Endodermal cell (in vitro differentiated cells): Measurements from ENCODE around the gene ZFP3. TPM values are rescaled to one million over a fixed set of nuclear protein-coding genes. Genes with fewer than 3 reads are reported as not detected.
A peak's percentile ranks its signal among the peaks of the same experiment; 100 is the strongest.

ENCODE experiments used
- DNase-seq: peaks from one replicate; pipeline ENCODE4 v3.0.0-alpha.2; 2017
- H3K27ac ChIP-seq: 2 replicates; pipeline ENCODE4 v1.5.1; 2013; ENCODE audit warnings: mild to moderate bottlenecking, low read depth, low read length, moderate library complexity
- H3K27me3 ChIP-seq: 2 replicates; pipeline ENCODE4 v1.6.1; 2013; ENCODE audit warnings: mild to moderate bottlenecking, low read length, moderate library complexity; ENCODE audit not compliant: insufficient read depth, control insufficient read depth, poor library complexity, severe bottlenecking
- H3K36me3 ChIP-seq: 2 replicates; pipeline ENCODE4 v1.7.0; 2013; ENCODE audit warnings: mild to moderate bottlenecking, low read length, moderate library complexity; ENCODE audit not compliant: control insufficient read depth, insufficient read depth
- H3K4me1 ChIP-seq: one replicate; pipeline ENCODE4 v1.7.0; 2013; ENCODE audit warnings: low read length; ENCODE audit not compliant: control insufficient read depth, insufficient read depth
- H3K4me3 ChIP-seq: 2 replicates; pipeline ENCODE4 v1.5.1; 2013; ENCODE audit warnings: mild to moderate bottlenecking, low read length, moderate library complexity
- H3K9ac ChIP-seq: 2 replicates; pipeline ENCODE4 v1.6.1; 2013; ENCODE audit warnings: mild to moderate bottlenecking, low read length, moderate library complexity; ENCODE audit not compliant: poor library complexity, severe bottlenecking; ENCODE audit errors: extremely low read depth
- H3K9me3 ChIP-seq: 2 replicates; pipeline ENCODE4 v1.6.1; 2013; ENCODE audit warnings: mild to moderate bottlenecking, low read length, moderate library complexity; ENCODE audit not compliant: control insufficient read depth
- H3K27ac Mint-ChIP-seq: 2 replicates; pipeline ENCODE4 v1.8.0; 2020; ENCODE audit warnings: mixed read lengths
- H3K27me3 Mint-ChIP-seq: 2 replicates; pipeline ENCODE4 v1.8.0; 2021; ENCODE audit warnings: mild to moderate bottlenecking, mixed read lengths; ENCODE audit not compliant: insufficient read depth
- H3K36me3 Mint-ChIP-seq: 2 replicates; pipeline ENCODE4 v1.8.0; 2020; ENCODE audit warnings: low read depth, mixed read lengths
- H3K4me1 Mint-ChIP-seq: 2 replicates; pipeline ENCODE4 v1.8.0; 2020; ENCODE audit warnings: mixed read lengths
- H3K4me3 Mint-ChIP-seq: 2 replicates; pipeline ENCODE4 v1.8.0; 2020; ENCODE audit warnings: mild to moderate bottlenecking, moderate library complexity, mixed read lengths
- H3K9me3 Mint-ChIP-seq: 2 replicates; pipeline ENCODE4 v1.8.0; 2020; ENCODE audit warnings: mild to moderate bottlenecking, mixed read lengths
- CTCF ChIP-seq: fragments of 200-600 bp; sonication (generic); conservative IDR thresholded peaks from 2 replicates; pipeline ENCODE4 v1.5.0; 2021; ENCODE audit warnings: antibody characterized with exemption, mild to moderate bottlenecking
- WGBS, 2 experiments: methylation state at CpG; one replicate each; pipeline versions ENCODE4 v1.1.5 to v1.1.7; 2013; ENCODE audit warnings: missing lambda C conversion rate in 2 of 2, mixed read lengths in 1 of 2; ENCODE audit not compliant: insufficient coverage in 1 of 2, insufficient read length in 1 of 2; 5-methylcytosine and 5-hydroxymethylcytosine counted together
- total RNA-seq, 2 donors: library from RNA; stranded (reverse); fragmentation: NEBNext Ultra II Directional in 1 of 2; extraction: Animal tissue kit (Norgen Biotek cat#: 25700) in 1 of 2; gene quantifications; 2 replicates in 1 of 2; 3 replicates in 1 of 2; pipeline ENCODE4 v1.2.1, GENCODE V29; 2021

ZFP3 gene
- total RNA-seq, 2 donors from 2014 or later, result 0.09 to 1.3 TPM

- no peaks in the 10 kb centered on the region for H3K4me1 ChIP-seq
- peaks cover 67% of the 10 kb centered on the region for H3K27me3 Mint-ChIP-seq
- H3K36me3 Mint-ChIP-seq, result peaks cover 26% of the 10 kb centered on the region
- H3K4me3 ChIP-seq, result peak overlapping the region; percentile 80
- H3K27ac Mint-ChIP-seq, result peak overlapping the region; percentile 77
- no peak overlapping the region for H3K9ac ChIP-seq
- no peak overlapping the region for H3K27ac ChIP-seq
- no peak for TF ChIP-seq CTCF
- peaks cover 50% of the 10 kb centered on the region for H3K9me3 ChIP-seq
- H3K9me3 Mint-ChIP-seq, result peaks cover 80% of the 10 kb centered on the region
- H3K4me3 Mint-ChIP-seq, result peak overlapping the region; percentile 67
- H3K36me3 ChIP-seq, result no peaks in the 10 kb centered on the region
- no peaks in the 10 kb centered on the region for H3K4me1 Mint-ChIP-seq
- WGBS, 2 experiments, result 18 to 39% methylated on average over 16 to 63 of the region's 63 CpGs
- H3K27me3 ChIP-seq, result peaks cover 13% of the 10 kb centered on the region
- peak; percentile 98 for DNase-seq
Measured at GRCh38 chr17:5097101-5097834, 19.0 kb downstream of the ZFP3 start.

GRCh38 chr17:5099271-5099670 is 21.0 kb downstream of the ZFP3 start:
- H3K27me3 Mint-ChIP-seq, result peaks cover 60% of the 10 kb centered on the region
- no peak overlapping the region for H3K27ac Mint-ChIP-seq
- H3K36me3 Mint-ChIP-seq, result peaks cover 22% of the 10 kb centered on the region
- H3K9me3 Mint-ChIP-seq, result peaks cover 74% of the 10 kb centered on the region
- no peak overlapping the region for H3K4me3 ChIP-seq
- peaks cover 38% of the 10 kb centered on the region for H3K9me3 ChIP-seq
- H3K36me3 ChIP-seq, result peaks cover 9% of the 10 kb centered on the region
- H3K4me1 ChIP-seq, result no peaks in the 10 kb centered on the region
- H3K9ac ChIP-seq, result no peak overlapping the region
- WGBS, 2 experiments, result 88 to 93% methylated on average over 5 of the region's 5 CpGs
- H3K27me3 ChIP-seq, result peaks cover 13% of the 10 kb centered on the region
- no peaks in the 10 kb centered on the region for H3K4me1 Mint-ChIP-seq
- H3K4me3 Mint-ChIP-seq, result no peak overlapping the region
- DNase-seq, result peak; percentile 81
- no peak overlapping the region for H3K27ac ChIP-seq
- TF ChIP-seq CTCF, result no peak

GRCh38 chr17:5100832-5101231 is 22.6 kb downstream of the ZFP3 start:
- DNase-seq, result no peak
- Histone ChIP-seq H3K36me3 (peaks cover 22% of the 10 kb centered on the region), H3K27ac (no peak overlapping the region), H3K4me3 (no peak overlapping the region), H3K9ac (no peak overlapping the region), H3K27me3 (peaks cover 13% of the 10 kb centered on the region), H3K9me3 (peaks cover 40% of the 10 kb centered on the region), H3K4me1 (no peaks in the 10 kb centered on the region)
- Mint-ChIP-seq H3K27ac (no peak overlapping the region), H3K27me3 (peaks cover 50% of the 10 kb centered on the region), H3K4me1 (no peaks in the 10 kb centered on the region), H3K36me3 (peaks cover 29% of the 10 kb centered on the region), H3K9me3 (peaks cover 76% of the 10 kb centered on the region), H3K4me3 (no peak overlapping the region)
- 93 to 100% methylated on average over 3 to 6 of the region's 6 CpGs for WGBS, 2 experiments
- no peak for TF ChIP-seq CTCF
